Uterus (tissue), 2 donors: ENCODE results near the gene TSHZ2.

Experiments
- POLR2A ChIP-seq, 2 donors: fragments of 450-650 bp; IDR thresholded peaks; one replicate each; pipeline ENCODE4 v1.6.1; 2016; ENCODE audit warnings: antibody characterized with exemption in 2 of 2, mild to moderate bottlenecking in 1 of 2, moderate library complexity in 1 of 2
- TF ChIP-seq, protein P1 (sequence below), 4 experiments: fragments of 200-600 bp in 2 of 4; fragments of 450-650 bp in 2 of 4; sonication (generic) in 2 of 4; IDR thresholded peaks; one replicate each; pipeline ENCODE4 v1.5.1; 2016 to 2019; ENCODE audit warnings: antibody characterized with exemption in 4 of 4, mild to moderate bottlenecking in 2 of 4, moderate library complexity in 1 of 4

DNA sequence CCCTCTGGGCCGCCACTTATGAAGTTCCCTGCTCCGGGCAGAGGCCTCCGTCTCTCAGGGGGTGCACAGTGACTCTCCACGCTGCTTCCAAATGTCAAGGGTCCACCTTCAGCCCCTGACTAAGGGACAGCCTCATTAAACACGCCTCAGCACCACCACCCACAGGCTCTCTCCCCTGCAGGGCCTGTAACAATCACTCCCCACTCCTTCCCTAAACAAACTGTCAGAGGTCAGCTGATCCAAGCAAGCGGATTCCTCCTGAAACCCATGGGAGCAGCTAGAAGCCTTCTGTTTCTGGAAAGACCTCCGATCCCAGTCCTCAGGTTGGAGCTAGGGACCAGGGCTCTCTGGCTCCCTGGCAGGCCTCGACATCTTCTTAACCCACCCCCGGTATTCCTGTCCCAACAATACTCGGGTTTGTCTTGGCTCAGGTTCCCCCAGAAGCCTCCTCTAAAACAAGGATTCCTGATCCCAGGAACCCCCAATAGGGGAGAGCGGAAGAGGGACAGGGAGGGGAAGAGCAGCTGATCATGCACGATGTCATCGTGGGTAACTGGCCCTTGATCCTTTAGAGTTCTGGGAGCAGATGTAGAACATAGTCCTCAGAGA lies 440.5 kb downstream of the TSHZ2 start:
- TF ChIP-seq, protein P1, sequence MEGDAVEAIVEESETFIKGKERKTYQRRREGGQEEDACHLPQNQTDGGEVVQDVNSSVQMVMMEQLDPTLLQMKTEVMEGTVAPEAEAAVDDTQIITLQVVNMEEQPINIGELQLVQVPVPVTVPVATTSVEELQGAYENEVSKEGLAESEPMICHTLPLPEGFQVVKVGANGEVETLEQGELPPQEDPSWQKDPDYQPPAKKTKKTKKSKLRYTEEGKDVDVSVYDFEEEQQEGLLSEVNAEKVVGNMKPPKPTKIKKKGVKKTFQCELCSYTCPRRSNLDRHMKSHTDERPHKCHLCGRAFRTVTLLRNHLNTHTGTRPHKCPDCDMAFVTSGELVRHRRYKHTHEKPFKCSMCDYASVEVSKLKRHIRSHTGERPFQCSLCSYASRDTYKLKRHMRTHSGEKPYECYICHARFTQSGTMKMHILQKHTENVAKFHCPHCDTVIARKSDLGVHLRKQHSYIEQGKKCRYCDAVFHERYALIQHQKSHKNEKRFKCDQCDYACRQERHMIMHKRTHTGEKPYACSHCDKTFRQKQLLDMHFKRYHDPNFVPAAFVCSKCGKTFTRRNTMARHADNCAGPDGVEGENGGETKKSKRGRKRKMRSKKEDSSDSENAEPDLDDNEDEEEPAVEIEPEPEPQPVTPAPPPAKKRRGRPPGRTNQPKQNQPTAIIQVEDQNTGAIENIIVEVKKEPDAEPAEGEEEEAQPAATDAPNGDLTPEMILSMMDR (IDR thresholded peaks at IDR 0.05): no peak
- no peak for TF ChIP-seq POLR2A (IDR thresholded peaks at IDR 0.05)
